GM12878 (cell line): Measurements from ENCODE around the gene ISOC2. TPM values are rescaled to one million over a fixed set of nuclear protein-coding genes. Genes with fewer than 3 reads are reported as not detected.
A peak's percentile ranks its signal among the peaks of the same experiment; 100 is the strongest.

Source experiments
- ATAC-seq: fragments of 200-7000 bp; cut with Tn5 transposase; 3 replicates; pipeline ENCODE4 v1.9.1; 2020; ENCODE audit warnings: mild to moderate bottlenecking, moderate library complexity
- BruUV-seq: library from RNA; stranded (reverse); fragments of 400-500 nt; replicated peaks from 2 replicates; lab custom pipeline; 2021; lab: Mats Ljungman, UMichigan
- CTCF ChIA-PET: fragments of 300-600 bp; sonication (Branson Sonifier 250); formaldehyde crosslinking; extraction: SDS; loops from one replicate; lab custom pipeline; 2021; ENCODE audit warnings: inconsistent platforms; lab: Yijun Ruan, JAX
- POLR2A ChIA-PET: fragments of 350-600 bp; formaldehyde crosslinking; extraction: SDS; loops from one replicate; lab custom pipeline; 2021; ENCODE audit warnings: inconsistent platforms; lab: Charles Lee
- RAD21 ChIA-PET: fragments of 300-600 bp; sonication (Branson Sonifier 250); formaldehyde crosslinking; loops from one replicate; lab custom pipeline; 2023; ENCODE audit warnings: antibody characterized with exemption; ENCODE audit not compliant: unreplicated experiment; lab: Charles Lee
- SMC1A ChIA-PET: fragments of 300-600 bp; sonication (Branson Sonifier 250); formaldehyde crosslinking; loops from one replicate; lab custom pipeline; 2023; ENCODE audit not compliant: unreplicated experiment, uncharacterized antibody; lab: Charles Lee
- DNase-seq: peaks from one replicate; pipeline ENCODE4 v3.0.0-alpha.2; 2011; ENCODE audit warnings: low read depth, low spot score
- FAIRE-seq: peaks from 3 replicates; lab custom pipeline; 2011; peaks lifted over from hg19 to GRCh38; lab: Jason Lieb, UNC
- H2AFZ ChIP-seq: 2 replicates; pipeline ENCODE4 v1.6.0; 2011; ENCODE audit warnings: low read depth, low read length, control low read depth; ENCODE audit not compliant: control insufficient read depth
- H3K27ac ChIP-seq: 2 replicates; pipeline ENCODE4 v1.5.1; 2011; ENCODE audit warnings: control low read depth; ENCODE audit not compliant: control insufficient read depth, insufficient read depth
- H3K27me3 ChIP-seq, 2 experiments: replicated peaks in 1 of 2; 2 replicates each; pipeline versions ENCODE4 v1.6.0 to v1.6.1; 2011; ENCODE audit warnings: low read length in 1 of 2; ENCODE audit not compliant: control insufficient read depth in 2 of 2, insufficient read depth in 2 of 2
- H3K36me3 ChIP-seq, 2 experiments: 2 replicates each; pipeline ENCODE4 v1.5.1; 2011; ENCODE audit warnings: low read length in 1 of 2; ENCODE audit not compliant: control insufficient read depth in 2 of 2, insufficient read depth in 2 of 2
- H3K4me1 ChIP-seq: 2 replicates; pipeline ENCODE4 v1.6.1; 2011; ENCODE audit warnings: mild to moderate bottlenecking, low read length, moderate library complexity, mixed read lengths; ENCODE audit not compliant: control insufficient read depth, insufficient read depth
- H3K4me2 ChIP-seq: 2 replicates; pipeline ENCODE4 v1.6.0; 2011; ENCODE audit warnings: control low read depth; ENCODE audit not compliant: control insufficient read depth, insufficient read depth
- H3K4me3 ChIP-seq: fragments of 200-600 bp; sonication (generic); 2 replicates; pipeline ENCODE4 v1.5.1; 2016
- H3K79me2 ChIP-seq: 2 replicates; pipeline ENCODE4 v1.6.0; 2011; ENCODE audit warnings: low read length; ENCODE audit not compliant: control insufficient read depth, insufficient read depth
- H3K9ac ChIP-seq: 2 replicates; pipeline ENCODE4 v1.8.0; 2011; ENCODE audit warnings: low read length, control low read depth, mixed read lengths; ENCODE audit not compliant: control insufficient read depth, insufficient read depth
- H3K9me3 ChIP-seq: replicated peaks from 3 replicates; pipeline ENCODE4 v1.5.1; 2011; ENCODE audit warnings: mild to moderate bottlenecking, low read length; ENCODE audit not compliant: control insufficient read depth, insufficient read depth
- H4K20me1 ChIP-seq: 2 replicates; pipeline ENCODE4 v1.6.0; 2011; ENCODE audit not compliant: control insufficient read depth, insufficient read depth
- HDGF ChIP-seq: fragments of 450-650 bp; IDR thresholded peaks from 2 replicates; pipeline ENCODE4 v1.6.1; 2016; ENCODE audit warnings: antibody characterized with exemption
- POLR2A ChIP-seq: IDR thresholded peaks from 2 replicates; pipeline ENCODE4 v1.6.1; 2011; ENCODE audit warnings: low read depth, mild to moderate bottlenecking, low read length
- WGBS: methylation state at CpG from one replicate; pipeline ENCODE4 v1.1.6; 2016; ENCODE audit warnings: low lambda C conversion rate; ENCODE audit not compliant: insufficient replicate concordance, insufficient coverage; ENCODE audit errors: missing lambda C conversion rate; 5-methylcytosine and 5-hydroxymethylcytosine counted together
- in situ Hi-C: fragments of 300-500 bp; cut with MboI; formaldehyde crosslinking; loops from 9 replicates; pipeline ENCODE4 v1.14.3; 2018; ENCODE audit warnings: mixed read lengths
- intact Hi-C: fragments of 100-400 bp; cut with micrococcal nuclease; formaldehyde crosslinking; loops from one replicate; pipeline ENCODE4 v1.14.2; 2022; ENCODE audit not compliant: unreplicated experiment
- polyA plus RNA-seq, 11 experiments: library from polyadenylated mRNA; depleted of rRNA in 4 of 11; unstranded in 6 of 11; stranded (reverse) in 5 of 11; fragments of >200 nt; fragmentation: Nextera tagmentation in 4 of 11; fragmentation: Illumina TruSeq in 1 of 11; extraction: Ambion mirVana in 4 of 11; extraction: Trizol in 1 of 11; gene quantifications; 1 replicate in 1 of 11; 2 replicates in 10 of 11; pipeline versions ENCODE4 v1.2.1 to v1.2.3, GENCODE V29; 2011 to 2016; ENCODE audit warnings: inconsistent platforms in 2 of 11, missing spikeins in 2 of 11, low read depth in 1 of 11
- total RNA-seq, 4 experiments: library from RNA; depleted of rRNA in 3 of 4; stranded (reverse); fragments of >200 nt in 3 of 4; fragmentation: Illumina TruSeq in 1 of 4; extraction: Trizol in 1 of 4; gene quantifications; 2 replicates each; pipeline versions ENCODE4 v1.2.1 to v1.2.3, GENCODE V29; 2013 to 2021
- TF ChIP-seq, protein P1 (sequence below): fragments of 450-650 bp; IDR thresholded peaks from 2 replicates; pipeline ENCODE4 v1.6.1; 2017; ENCODE audit warnings: borderline replicate concordance

ISOC2 gene
- total and polyA plus RNA-seq, 10 of the 15 experiments (the other 5 are each of a cell fraction or from before 2014, with no cell fraction given): 0.72 to 238 (median 56.9) TPM

- intact Hi-C loops: no loop called here
- Histone ChIP-seq H3K27ac (no peak overlapping the region), H3K4me3 (no peak overlapping the region), H3K4me1 (peaks cover 18% of the 10 kb centered on the region), H3K9ac (no peak overlapping the region), H3K9me3 (no peaks in the 10 kb centered on the region), H3K36me3 (peaks cover 0 to 9% of the 10 kb centered on the region in 2 experiments; a peak in 2 of 4 replicates), H4K20me1 (no peaks in the 10 kb centered on the region), H3K27me3 (no peaks in the 10 kb centered on the region), H3K79me2 (peaks cover 2% of the 10 kb centered on the region), H2AFZ (no peak overlapping the region)
- ChIA-PET CTCF (no interaction called here), RAD21 (no interaction called here), SMC1A (no interaction called here), POLR2A (no interaction called here)
- FAIRE-seq: no peak
- DNase-seq: no peak
- ATAC-seq: no peak
- no TSS peak for BruUV-seq
- 96% methylated on average over 30 of the region's 47 CpGs for WGBS
- TF ChIP-seq, protein P1, sequence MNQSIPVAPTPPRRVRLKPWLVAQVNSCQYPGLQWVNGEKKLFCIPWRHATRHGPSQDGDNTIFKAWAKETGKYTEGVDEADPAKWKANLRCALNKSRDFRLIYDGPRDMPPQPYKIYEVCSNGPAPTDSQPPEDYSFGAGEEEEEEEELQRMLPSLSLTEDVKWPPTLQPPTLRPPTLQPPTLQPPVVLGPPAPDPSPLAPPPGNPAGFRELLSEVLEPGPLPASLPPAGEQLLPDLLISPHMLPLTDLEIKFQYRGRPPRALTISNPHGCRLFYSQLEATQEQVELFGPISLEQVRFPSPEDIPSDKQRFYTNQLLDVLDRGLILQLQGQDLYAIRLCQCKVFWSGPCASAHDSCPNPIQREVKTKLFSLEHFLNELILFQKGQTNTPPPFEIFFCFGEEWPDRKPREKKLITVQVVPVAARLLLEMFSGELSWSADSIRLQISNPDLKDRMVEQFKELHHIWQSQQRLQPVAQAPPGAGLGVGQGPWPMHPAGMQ: no peak
- TF ChIP-seq POLR2A: peak; percentile 13; the same call in 1 of the 2 replicates
- TF ChIP-seq, all 136 proteins: peak for 1
- no peak overlapping the region for H3K4me2 ChIP-seq
- in situ Hi-C loops: no loop called here
Observed at GRCh38 chr19:55482967-55483705, 21.7 kb upstream of the ISOC2 start.

DNA sequence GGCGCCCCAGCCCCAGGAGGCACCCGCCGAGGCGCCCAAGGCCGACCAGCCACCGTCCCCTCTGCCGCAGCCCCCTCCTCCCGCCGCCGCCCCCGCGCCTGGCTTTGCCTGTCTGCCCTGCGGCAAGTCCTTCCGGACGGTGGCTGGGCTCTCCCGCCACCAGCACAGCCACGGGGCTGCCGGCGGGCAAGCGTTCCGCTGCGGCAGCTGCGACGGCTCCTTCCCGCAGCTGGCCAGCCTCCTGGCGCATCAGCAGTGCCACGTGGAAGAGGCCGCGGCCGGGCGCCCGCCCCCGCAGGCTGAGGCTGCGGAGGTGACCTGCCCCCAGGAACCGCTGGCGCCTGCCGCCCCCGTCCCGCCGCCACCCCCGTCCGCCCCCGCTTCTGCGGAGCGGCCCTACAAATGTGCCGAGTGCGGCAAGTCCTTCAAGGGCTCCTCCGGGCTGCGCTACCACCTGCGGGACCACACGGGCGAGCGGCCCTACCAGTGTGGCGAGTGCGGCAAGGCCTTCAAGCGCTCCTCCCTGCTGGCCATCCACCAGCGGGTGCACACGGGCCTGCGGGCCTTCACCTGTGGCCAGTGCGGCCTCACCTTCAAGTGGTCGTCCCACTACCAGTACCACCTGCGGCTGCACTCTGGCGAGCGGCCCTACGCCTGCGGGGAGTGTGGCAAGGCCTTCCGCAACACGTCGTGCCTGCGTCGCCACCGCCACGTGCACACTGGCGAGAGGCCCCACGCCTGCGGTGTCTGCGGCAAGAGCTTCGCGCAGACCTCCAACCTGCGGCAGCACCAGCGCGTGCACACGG lies 20.9 kb upstream of the ISOC2 start:
- H3K9ac ChIP-seq: no peak overlapping the region
- ChIA-PET POLR2A (no interaction called here), RAD21 (no interaction called here), SMC1A (no interaction called here), CTCF (no interaction called here)
- H4K20me1 ChIP-seq: no peaks in the 10 kb centered on the region
- DNase-seq (no peak), FAIRE-seq (no peak), ATAC-seq (no peak)
- no peaks in the 10 kb centered on the region for H3K9me3 ChIP-seq
- peaks cover 24% of the 10 kb centered on the region for H3K4me1 ChIP-seq
- H3K4me2 ChIP-seq: no peak overlapping the region
- intact Hi-C loops (no loop called here), in situ Hi-C loops (no loop called here)
- H3K27me3 ChIP-seq: no peaks in the 10 kb centered on the region
- H3K4me3 ChIP-seq: no peak overlapping the region
- H3K27ac ChIP-seq: no peak overlapping the region
- peaks cover 0 to 9% of the 10 kb centered on the region in 2 experiments; a peak in 2 of 4 replicates for H3K36me3 ChIP-seq
- H2AFZ ChIP-seq: no peak overlapping the region
- WGBS: 97% methylated on average over 64 of the region's 83 CpGs
- no TSS peak for BruUV-seq
- TF ChIP-seq HDGF (no peak), POLR2A (0 out of 2 replicates have a peak, but pooled peaks have one; percentile 6)
- peaks cover 6% of the 10 kb centered on the region for H3K79me2 ChIP-seq
